SK-N-SH (cell line): ENCODE results near the gene TBC1D12. TPM values are rescaled to one million over a fixed set of nuclear protein-coding genes. Genes with fewer than 3 reads are reported as not detected.

ENCODE experiments used
- CTCF ChIA-PET: fragments of 300-600, 350-600 bp; formaldehyde crosslinking; extraction: SDS; loops from one replicate; lab custom pipeline; 2021; lab: Yijun Ruan, JAX
- POLR2A ChIA-PET: fragments of 350-600 bp; sonication (Branson Sonifier 250); formaldehyde crosslinking; extraction: SDS; loops from one replicate; lab custom pipeline; 2020; ENCODE audit warnings: antibody characterized with exemption, inconsistent platforms; lab: Yijun Ruan, JAX
- DNase-seq: peaks from one replicate; pipeline ENCODE4 v3.0.0; 2012
- H2AFZ ChIP-seq: fragments of 200-600 bp; sonication (generic); 2 replicates; pipeline ENCODE4 v1.8.1; 2016; ENCODE audit warnings: antibody characterized with exemption, mild to moderate bottlenecking, low read depth
- H3F3A ChIP-seq: fragments of 200-600 bp; sonication (generic); replicated peaks from 2 replicates; pipeline ENCODE3; 2016; ENCODE audit warnings: antibody characterized with exemption, mild to moderate bottlenecking; ENCODE audit not compliant: insufficient read depth
- H3K27ac ChIP-seq, 2 experiments: fragments of 200-500 bp in 1 of 2; fragments of 200-600 bp in 1 of 2; sonication (Bioruptor generic) in 1 of 2; sonication (generic), shearing (Covaris generic) in 1 of 2; 2 replicates each; pipeline versions ENCODE4 v1.5.1 to v1.6.1; 2014 to 2016; ENCODE audit warnings: low read depth in 2 of 2, inconsistent platforms in 1 of 2, low read length in 1 of 2, mild to moderate bottlenecking in 1 of 2, mixed read lengths in 1 of 2
- H3K27me3 ChIP-seq: fragments of 200-600 bp; sonication (generic), shearing (Covaris generic); 2 replicates; pipeline ENCODE4 v1.6.1; 2016; ENCODE audit warnings: mixed run types; ENCODE audit not compliant: insufficient read depth
- H3K36me3 ChIP-seq, 2 experiments: fragments of 200-500 bp in 1 of 2; fragments of 200-600 bp in 1 of 2; sonication (Bioruptor generic) in 1 of 2; sonication (generic) in 1 of 2; replicated peaks in 1 of 2; 2 replicates each; pipeline versions ENCODE3 to v1.5.1; 2014 to 2016; ENCODE audit warnings: low read length in 1 of 2, mild to moderate bottlenecking in 1 of 2; ENCODE audit not compliant: insufficient read depth in 2 of 2, control insufficient read depth in 1 of 2
- H3K4me1 ChIP-seq, 2 experiments: fragments of 200-500 bp in 1 of 2; fragments of 200-600 bp in 1 of 2; sonication (Bioruptor generic) in 1 of 2; sonication (generic), shearing (Covaris generic) in 1 of 2; 2 replicates each; pipeline versions ENCODE4 v1.5.1 to v1.6.1; 2014 to 2016; ENCODE audit warnings: low read depth in 1 of 2, low read length in 1 of 2, mixed run types in 1 of 2; ENCODE audit not compliant: insufficient read depth in 2 of 2, control insufficient read depth in 1 of 2
- H3K4me2 ChIP-seq: fragments of 200-600 bp; sonication (generic), shearing (Covaris generic); 2 replicates; pipeline ENCODE4 v1.6.1; 2017; ENCODE audit warnings: mixed run types
- H3K4me3 ChIP-seq, 2 experiments: fragments of 200-500 bp in 1 of 2; fragments of 200-600 bp in 1 of 2; sonication (Bioruptor generic) in 1 of 2; sonication (generic), shearing (Covaris generic) in 1 of 2; 2 replicates each; pipeline versions ENCODE4 v1.5.1 to v1.8.1; 2014 to 2016; ENCODE audit warnings: low read depth in 2 of 2, inconsistent platforms in 1 of 2, low read length in 1 of 2, mild to moderate bottlenecking in 1 of 2, mixed read lengths in 1 of 2, moderate library complexity in 1 of 2
- H3K79me2 ChIP-seq: fragments of 200-600 bp; sonication (generic); 2 replicates; pipeline ENCODE4 v1.8.1; 2017; ENCODE audit warnings: mild to moderate bottlenecking; ENCODE audit not compliant: insufficient read depth
- H3K9ac ChIP-seq: fragments of 200-600 bp; sonication (generic); 2 replicates; pipeline ENCODE4 v1.6.1; 2017; ENCODE audit warnings: mixed run types
- H3K9me2 ChIP-seq: fragments of 200-600 bp; sonication (generic); 2 replicates; pipeline ENCODE4 v1.6.1; 2017; ENCODE audit warnings: mixed run types
- H3K9me3 ChIP-seq: fragments of 200-600 bp; sonication (generic); 2 replicates; pipeline ENCODE4 v1.6.1; 2017; ENCODE audit warnings: mixed run types, mild to moderate bottlenecking, moderate library complexity
- H4K20me1 ChIP-seq: fragments of 200-600 bp; sonication (generic); 2 replicates; pipeline ENCODE4 v1.6.1; 2017; ENCODE audit warnings: mild to moderate bottlenecking, mixed run types; ENCODE audit not compliant: insufficient read depth
- CTCF ChIP-seq: fragments of 200-600 bp; sonication (generic); IDR thresholded peaks from 2 replicates; pipeline ENCODE4 v1.6.1; 2017; ENCODE audit warnings: antibody characterized with exemption, mild to moderate bottlenecking, moderate library complexity
- ELF1 ChIP-seq: IDR thresholded peaks from 2 replicates; pipeline ENCODE4 v1.4.0; 2012
- GATA2 ChIP-seq: sonication (generic); formaldehyde crosslinking; IDR thresholded peaks from 2 replicates; pipeline ENCODE4 v1.5.0; 2020; ENCODE audit warnings: mild to moderate bottlenecking, missing genetic modification reagents
- JUND ChIP-seq: IDR thresholded peaks from 2 replicates; pipeline ENCODE4 v1.4.0; 2012
- MAX ChIP-seq: IDR thresholded peaks from 2 replicates; pipeline ENCODE4 v1.4.0; 2012; ENCODE audit warnings: low read depth
- MXI1 ChIP-seq: IDR thresholded peaks from 2 replicates; pipeline ENCODE4 v1.6.1; 2012; ENCODE audit warnings: mild to moderate bottlenecking, low read depth, low read length, improper control_type of control experiment
- PBX3 ChIP-seq: IDR thresholded peaks from 2 replicates; pipeline ENCODE4; 2012
- REST ChIP-seq: IDR thresholded peaks from 2 replicates; pipeline ENCODE4 v1.6.1; 2012; ENCODE audit warnings: mild to moderate bottlenecking, low read depth, low read length, moderate library complexity
- TEAD4 ChIP-seq: IDR thresholded peaks from 2 replicates; pipeline ENCODE4 v1.4.0; 2012; ENCODE audit warnings: mild to moderate bottlenecking, borderline replicate concordance; ENCODE audit not compliant: insufficient read depth
- USF1 ChIP-seq: IDR thresholded peaks from 2 replicates; pipeline ENCODE4 v1.4.0; 2012; ENCODE audit warnings: low read depth, borderline replicate concordance
- WGBS: methylation state at CpG from one replicate; pipeline ENCODE4 v1.1.6; 2017; ENCODE audit warnings: low lambda C conversion rate; 5-methylcytosine and 5-hydroxymethylcytosine counted together
- polyA plus RNA-seq, 3 experiments: library from polyadenylated mRNA; depleted of rRNA; stranded (reverse); fragments of >200 nt; gene quantifications; 2 replicates each; pipeline ENCODE4 v1.2.3, GENCODE V29; 2012

Gene TBC1D12
- polyA plus RNA-seq, 1 of the 3 experiments (the other 2 are of a cell fraction), result 1.8 TPM

GRCh38 chr10:94363251-94363565 is 39.1 kb upstream of the TBC1D12 start:
- H3F3A ChIP-seq, result peaks cover 17% of the 10 kb centered on the region
- no peaks in the 10 kb centered on the region for H3K27me3 ChIP-seq
- H3K79me2 ChIP-seq, result peaks cover 34% of the 10 kb centered on the region
- ChIA-PET POLR2A (interaction anchor here (1.7 kb wide), 1 partner anchor 39 kb away, joined by 8 read pairs; the partner anchor contains the start of gene TBC1D12), CTCF (interaction anchor here (0.6 to 2.9 kb wide), 17 partner anchors 8 to 446 kb away, joined by 3 to 18 read pairs (median 3); partner anchors contain the start of gene TBC1D12)
- no peaks in the 10 kb centered on the region for H3K9me2 ChIP-seq
- H3K9ac ChIP-seq, result no peak overlapping the region
- no peaks in the 10 kb centered on the region for H3K9me3 ChIP-seq
- H3K27ac ChIP-seq, result peak overlapping the region in 1 of 2 experiments; percentile 69; a peak in 2 of 4 replicates
- H4K20me1 ChIP-seq, result no peaks in the 10 kb centered on the region
- H3K4me2 ChIP-seq, result peak overlapping the region; percentile 78
- H3K4me1 ChIP-seq, result peaks cover 7 to 10% of the 10 kb centered on the region in 2 experiments; a peak in 3 of 4 replicates
- WGBS, result 42% methylated on average over 8 of the region's 8 CpGs
- peaks cover 0 to 4% of the 10 kb centered on the region in 2 experiments for H3K36me3 ChIP-seq
- peak overlapping the region; percentile 85 for H2AFZ ChIP-seq
- DNase-seq, result no peak
- H3K4me3 ChIP-seq, result peak overlapping the region; percentile 79 to 87
- TF ChIP-seq PBX3 (no peak), TEAD4 (no peak)

- Histone ChIP-seq H3K9me3 (no peaks in the 10 kb centered on the region), H3F3A (peaks cover 7% of the 10 kb centered on the region), H3K4me3 (no peak overlapping the region), H3K27me3 (no peaks in the 10 kb centered on the region), H3K36me3 (peaks cover 0 to 4% of the 10 kb centered on the region in 2 experiments), H3K4me2 (no peak overlapping the region), H2AFZ (no peak overlapping the region), H3K9me2 (no peaks in the 10 kb centered on the region), H3K9ac (no peak overlapping the region), H4K20me1 (no peaks in the 10 kb centered on the region), H3K27ac (no peak overlapping the region), H3K79me2 (peaks cover 31% of the 10 kb centered on the region), H3K4me1 (peaks cover 0 to 10% of the 10 kb centered on the region in 2 experiments; a peak in 2 of 4 replicates)
- POLR2A ChIA-PET, result no interaction called here
- TF ChIP-seq GATA2 (CRISPR knock-in tag) (no peak), ELF1 (no peak), PBX3 (no peak), USF1 (no peak), MAX (no peak), TEAD4 (no peak), JUND (no peak)
- WGBS, result 89% methylated on average over 1 of the region's 1 CpG
- DNase-seq, result no peak
- CTCF ChIA-PET, result interaction anchor here (1.3 kb wide), 1 partner anchor 28 kb away, joined by 3 read pairs; no protein-coding TSS in a partner anchor
Measured at GRCh38 chr10:94364482-94364881, 37.9 kb upstream of the TBC1D12 start.

- H3F3A ChIP-seq, result peaks cover 3% of the 10 kb centered on the region
- H4K20me1 ChIP-seq, result no peaks in the 10 kb centered on the region
- H3K27ac ChIP-seq, result no peak overlapping the region
- peaks cover 0 to 5% of the 10 kb centered on the region in 2 experiments; a peak in 2 of 4 replicates for H3K4me1 ChIP-seq
- WGBS, result 87% methylated on average over 3 of the region's 3 CpGs
- H3K4me3 ChIP-seq, result no peak overlapping the region
- ChIA-PET CTCF (interaction anchor here (1.1 kb wide), 1 partner anchor 73 kb away, joined by 3 read pairs; no protein-coding TSS in a partner anchor), POLR2A (no interaction called here)
- H3K9ac ChIP-seq, result no peak overlapping the region
- no peaks in the 10 kb centered on the region for H3K27me3 ChIP-seq
- peaks cover 12% of the 10 kb centered on the region for H3K79me2 ChIP-seq
- no peak overlapping the region for H3K4me2 ChIP-seq
- no peaks in the 10 kb centered on the region for H3K36me3 ChIP-seq
- H2AFZ ChIP-seq, result no peak overlapping the region
- H3K9me3 ChIP-seq, result no peaks in the 10 kb centered on the region
- no peak for DNase-seq
- H3K9me2 ChIP-seq, result no peaks in the 10 kb centered on the region
- TF ChIP-seq CTCF, result no peak
- no peak for TF ChIP-seq PBX3
- no peak for TF ChIP-seq REST
- no peak for TF ChIP-seq MXI1
Measured at GRCh38 chr10:94366382-94366781, 36.0 kb upstream of the TBC1D12 start.
